HFFc6 (cell line): ENCODE results near the gene HOXB6. TPM values are rescaled to one million over a fixed set of nuclear protein-coding genes. Genes with fewer than 3 reads are reported as not detected.

Experiments
- DNase-seq: peaks from one replicate; pipeline ENCODE4 v3.0.0-alpha.2; 2018
- H3K27ac Mint-ChIP-seq: 2 replicates; pipeline ENCODE4 v1.8.0; 2020; ENCODE audit warnings: mild to moderate bottlenecking, mixed read lengths
- H3K27me3 Mint-ChIP-seq: 2 replicates; pipeline ENCODE4 v1.8.0; 2021; ENCODE audit warnings: mild to moderate bottlenecking, moderate library complexity, mixed read lengths; ENCODE audit not compliant: insufficient read depth
- H3K36me3 Mint-ChIP-seq: 2 replicates; pipeline ENCODE4 v1.8.0; 2021; ENCODE audit warnings: low read depth, mixed read lengths
- H3K4me1 Mint-ChIP-seq: 2 replicates; pipeline ENCODE4 v1.8.0; 2020; ENCODE audit warnings: low read depth, mixed read lengths
- H3K4me3 Mint-ChIP-seq: 2 replicates; pipeline ENCODE4 v1.8.0; 2020; ENCODE audit warnings: mild to moderate bottlenecking, moderate library complexity, mixed read lengths
- H3K9me3 Mint-ChIP-seq: 2 replicates; pipeline ENCODE4 v1.8.0; 2020; ENCODE audit warnings: mild to moderate bottlenecking, mixed read lengths
- total RNA-seq, 6 experiments: library from RNA; stranded (reverse); fragmentation: NEBNext Ultra II Directional; extraction: Animal tissue kit (Norgen Biotek cat#: 25700); gene quantifications; 2 replicates in 1 of 6; 3 replicates in 5 of 6; pipeline ENCODE4 v1.2.3, GENCODE V29; 2021
- TF ChIP-seq, protein P1 (sequence below): fragments of 200-600 bp; sonication (generic); IDR thresholded peaks from 2 replicates; pipeline ENCODE4 v1.5.0; 2021; ENCODE audit warnings: antibody characterized with exemption, mild to moderate bottlenecking

Gene HOXB6
- total RNA-seq, 6 experiments from 2014 or later, result not detected

DNA sequence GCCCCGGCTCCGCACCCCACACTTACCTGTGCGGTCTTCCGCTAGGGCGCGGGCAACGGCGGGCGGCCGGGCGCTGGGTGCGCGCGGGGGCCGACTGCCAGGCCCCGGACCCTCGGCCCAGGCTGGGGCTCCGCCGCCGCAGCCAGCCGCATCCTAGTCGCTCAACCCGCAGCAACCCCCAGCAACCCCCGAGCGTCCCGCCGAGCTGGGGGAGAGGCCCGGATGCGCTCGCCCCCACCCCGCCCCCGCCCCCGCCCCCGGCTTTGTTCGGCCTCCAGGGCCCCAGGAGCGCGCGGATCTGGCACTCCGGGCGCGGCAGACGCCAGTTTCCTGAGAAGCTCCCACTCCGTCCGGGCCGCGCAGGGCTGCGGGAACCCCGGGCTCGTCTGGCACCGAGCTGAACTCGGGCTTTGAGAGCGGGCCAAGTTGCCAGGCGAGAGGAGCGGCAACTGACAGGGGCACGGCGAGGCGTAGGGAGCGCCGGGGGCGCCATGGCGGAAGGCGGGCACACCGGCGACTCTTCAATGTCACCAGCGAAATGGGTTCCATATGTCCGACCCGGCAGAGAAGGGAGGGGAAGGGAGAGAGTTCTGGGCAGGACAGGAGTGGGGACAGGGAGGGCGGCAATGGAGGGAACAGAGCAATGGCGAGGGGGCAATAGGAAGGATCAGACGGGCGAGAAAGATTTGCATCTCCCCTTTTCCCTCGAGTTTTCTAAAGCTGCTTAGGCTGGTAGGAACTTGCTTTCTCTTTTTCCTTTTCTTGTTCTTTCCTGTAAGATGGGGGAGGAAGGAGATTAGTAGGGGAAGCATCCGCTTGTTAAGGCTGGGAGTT is 40.4 kb downstream of the HOXB6 start:
- Mint-ChIP-seq H3K27ac (no peak overlapping the region), H3K4me1 (no peaks in the 10 kb centered on the region; the same call in 1 of the 2 replicates), H3K4me3 (no peak overlapping the region), H3K27me3 (peaks cover 44% of the 10 kb centered on the region), H3K36me3 (no peaks in the 10 kb centered on the region), H3K9me3 (no peaks in the 10 kb centered on the region)
- TF ChIP-seq, protein P1, sequence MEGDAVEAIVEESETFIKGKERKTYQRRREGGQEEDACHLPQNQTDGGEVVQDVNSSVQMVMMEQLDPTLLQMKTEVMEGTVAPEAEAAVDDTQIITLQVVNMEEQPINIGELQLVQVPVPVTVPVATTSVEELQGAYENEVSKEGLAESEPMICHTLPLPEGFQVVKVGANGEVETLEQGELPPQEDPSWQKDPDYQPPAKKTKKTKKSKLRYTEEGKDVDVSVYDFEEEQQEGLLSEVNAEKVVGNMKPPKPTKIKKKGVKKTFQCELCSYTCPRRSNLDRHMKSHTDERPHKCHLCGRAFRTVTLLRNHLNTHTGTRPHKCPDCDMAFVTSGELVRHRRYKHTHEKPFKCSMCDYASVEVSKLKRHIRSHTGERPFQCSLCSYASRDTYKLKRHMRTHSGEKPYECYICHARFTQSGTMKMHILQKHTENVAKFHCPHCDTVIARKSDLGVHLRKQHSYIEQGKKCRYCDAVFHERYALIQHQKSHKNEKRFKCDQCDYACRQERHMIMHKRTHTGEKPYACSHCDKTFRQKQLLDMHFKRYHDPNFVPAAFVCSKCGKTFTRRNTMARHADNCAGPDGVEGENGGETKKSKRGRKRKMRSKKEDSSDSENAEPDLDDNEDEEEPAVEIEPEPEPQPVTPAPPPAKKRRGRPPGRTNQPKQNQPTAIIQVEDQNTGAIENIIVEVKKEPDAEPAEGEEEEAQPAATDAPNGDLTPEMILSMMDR, result no peak
- no peak for DNase-seq

DNA sequence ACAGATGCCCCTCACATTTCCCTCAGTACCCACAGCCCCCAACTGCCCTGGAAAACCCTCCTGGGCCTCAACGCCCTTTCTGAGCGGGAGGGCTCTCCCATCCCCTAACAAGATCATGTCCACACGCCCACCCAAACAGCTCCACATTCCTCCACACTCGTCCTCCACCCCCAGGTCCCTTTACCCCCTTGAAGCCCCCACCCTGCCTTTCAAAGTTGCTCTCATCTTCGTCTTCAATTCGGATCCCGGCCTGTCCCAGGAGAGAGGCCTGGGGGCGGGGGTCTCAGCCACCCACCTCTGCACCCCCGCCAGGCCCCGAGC is 41.0 kb downstream of the HOXB6 start:
- DNase-seq, result no peak
- no peak overlapping the region for H3K27ac Mint-ChIP-seq
- peaks cover 49% of the 10 kb centered on the region for H3K27me3 Mint-ChIP-seq
- H3K36me3 Mint-ChIP-seq, result no peaks in the 10 kb centered on the region
- TF ChIP-seq, protein P1, result no peak
- H3K4me3 Mint-ChIP-seq, result no peak overlapping the region
- H3K4me1 Mint-ChIP-seq, result no peaks in the 10 kb centered on the region; the same call in 1 of the 2 replicates
- H3K9me3 Mint-ChIP-seq, result no peaks in the 10 kb centered on the region

DNA sequence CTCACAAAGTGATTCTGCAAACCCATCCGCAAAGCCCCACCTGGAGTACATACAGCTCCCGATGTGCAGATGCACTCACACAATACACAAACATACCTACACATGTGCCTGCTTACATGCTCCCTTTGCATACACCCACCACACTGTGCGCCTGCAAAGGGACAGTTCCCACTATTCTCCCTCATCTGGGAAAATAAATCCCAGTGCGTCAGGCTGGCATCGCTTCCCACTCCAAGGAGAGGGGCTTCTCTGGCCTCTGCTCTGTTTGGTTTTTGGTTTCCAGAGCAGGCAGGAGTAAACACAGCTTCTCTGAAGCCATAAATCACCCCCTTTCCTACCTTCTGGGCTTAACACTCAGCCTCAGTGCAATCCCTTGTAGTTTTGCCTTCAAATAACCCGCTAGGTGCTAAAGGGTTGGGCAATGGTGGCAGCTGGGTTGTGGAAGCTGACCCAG is 41.4 kb downstream of the HOXB6 start:
- H3K27ac Mint-ChIP-seq, result no peak overlapping the region
- no peak overlapping the region for H3K4me3 Mint-ChIP-seq

DNA sequence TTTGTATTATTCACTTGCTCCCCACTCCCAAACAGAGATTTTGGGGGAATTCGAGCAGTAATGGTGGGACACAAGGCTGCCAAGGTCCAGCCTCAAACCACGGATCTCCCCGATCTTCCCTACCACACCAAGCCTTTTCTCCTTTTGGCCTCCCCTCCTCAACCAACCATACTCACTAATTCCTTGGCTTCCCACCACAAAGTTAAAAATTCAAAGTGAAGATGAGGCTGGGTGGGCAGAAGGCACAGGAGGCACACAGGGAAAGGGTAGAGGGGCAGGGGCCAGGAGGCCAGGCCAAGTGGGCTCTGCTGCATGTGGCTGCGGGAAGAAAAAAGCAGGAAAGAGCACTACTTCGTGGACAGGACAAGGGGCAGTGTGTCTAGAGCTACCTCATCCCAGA is 41.9 kb downstream of the HOXB6 start:
- H3K27me3 Mint-ChIP-seq, result peaks cover 58% of the 10 kb centered on the region
- no peak overlapping the region for H3K4me3 Mint-ChIP-seq
- no peak overlapping the region for H3K27ac Mint-ChIP-seq
- TF ChIP-seq, protein P1, result no peak
- no peak for DNase-seq
- no peaks in the 10 kb centered on the region for H3K9me3 Mint-ChIP-seq
- H3K36me3 Mint-ChIP-seq, result no peaks in the 10 kb centered on the region
- H3K4me1 Mint-ChIP-seq, result no peaks in the 10 kb centered on the region

More for the DNA sequence above, 41.4 kb downstream of the HOXB6 start:
- TF ChIP-seq, protein P1, result no peak
- Mint-ChIP-seq H3K9me3 (no peaks in the 10 kb centered on the region), H3K36me3 (no peaks in the 10 kb centered on the region), H3K4me1 (no peaks in the 10 kb centered on the region; the same call in 1 of the 2 replicates), H3K27me3 (peaks cover 53% of the 10 kb centered on the region)
- no peak for DNase-seq

DNA sequence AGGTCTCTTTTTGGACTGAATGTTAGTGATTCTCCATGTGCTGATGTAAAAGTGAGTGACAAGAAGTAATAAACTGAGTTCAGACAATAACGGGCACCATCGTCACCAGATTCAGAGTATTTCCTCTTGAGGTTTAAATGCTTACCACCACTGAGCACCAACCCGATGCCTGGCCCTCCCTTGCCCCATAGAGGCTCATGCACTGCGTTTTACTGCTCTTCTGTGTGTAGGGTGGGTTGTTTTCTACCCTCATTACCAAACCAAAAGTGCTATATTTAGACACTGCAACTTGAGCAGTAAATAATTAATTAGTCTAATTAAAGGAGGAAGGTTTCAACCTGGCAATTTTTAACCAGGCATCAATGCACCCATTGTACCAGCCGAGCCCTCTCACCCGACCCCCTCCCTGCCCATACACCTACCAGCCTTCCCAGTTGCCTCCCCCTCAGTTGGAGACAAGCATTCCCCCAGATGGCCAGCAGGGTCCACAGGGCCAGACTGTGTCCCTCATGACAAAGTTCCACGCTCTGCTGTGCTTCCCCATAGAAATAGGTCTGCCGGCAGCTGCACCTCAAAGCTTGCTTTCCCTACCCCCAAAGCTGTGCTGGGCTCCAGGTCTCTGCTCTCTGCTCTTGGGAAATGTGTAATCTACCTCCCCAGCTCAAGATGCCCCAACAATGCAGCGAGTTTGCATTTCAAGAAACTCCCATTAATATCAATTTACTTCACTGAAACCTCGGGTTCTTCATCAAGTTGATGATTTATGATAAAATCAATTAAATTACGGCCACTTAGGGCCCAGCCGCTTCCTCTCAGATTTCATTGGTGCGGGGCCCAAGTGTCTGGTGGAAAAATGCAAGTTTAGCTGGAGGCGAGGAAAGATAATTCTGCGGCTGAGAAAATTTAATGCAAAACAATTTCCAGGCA is 42.6 kb downstream of the HOXB6 start:
- DNase-seq, result no peak
- H3K4me3 Mint-ChIP-seq, result no peak overlapping the region
- TF ChIP-seq, protein P1, result peak; percentile 41; the same call in 1 of the 2 replicates
- H3K27me3 Mint-ChIP-seq, result peaks cover 65% of the 10 kb centered on the region
- H3K4me1 Mint-ChIP-seq, result no peaks in the 10 kb centered on the region
- H3K36me3 Mint-ChIP-seq, result no peaks in the 10 kb centered on the region
- no peaks in the 10 kb centered on the region for H3K9me3 Mint-ChIP-seq
- no peak overlapping the region for H3K27ac Mint-ChIP-seq
